Stimulated activated CD4-positive, alpha-beta T cell treated with anti-CD3 and anti-CD28 coated beads, Interleukin-4, amount 100 ng/mL, for 24 hours (primary cell): ENCODE measurements around the gene MRPS27.

Source experiments
- DNase-seq: peaks from one replicate; pipeline ENCODE4 v3.0.0-alpha.2; 2020

Gene MRPS27

DNA sequence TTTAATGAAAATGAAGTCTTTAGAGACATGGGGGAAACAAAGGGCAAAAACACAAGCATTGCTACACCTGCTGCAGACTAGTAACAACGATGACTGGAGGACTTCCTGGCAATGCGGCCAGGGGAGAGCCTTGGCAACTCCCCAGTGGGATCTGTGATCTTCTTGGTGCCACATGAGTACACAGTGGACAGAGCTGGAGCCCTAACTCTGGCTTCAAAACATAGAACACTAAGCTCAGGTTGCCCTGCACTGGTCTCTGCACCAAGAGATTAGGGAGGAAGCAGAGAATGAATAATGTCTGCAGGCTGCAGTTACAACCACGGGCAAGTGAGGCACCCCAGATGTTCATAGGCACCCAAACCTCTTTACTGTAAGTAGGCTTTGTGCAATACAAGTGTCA, 91.1 kb downstream of the MRPS27 start:
- DNase-seq = no peak

- no peak for DNase-seq
Measured at GRCh38 chr5:72226950-72227349, 93.1 kb downstream of the MRPS27 start.

DNA sequence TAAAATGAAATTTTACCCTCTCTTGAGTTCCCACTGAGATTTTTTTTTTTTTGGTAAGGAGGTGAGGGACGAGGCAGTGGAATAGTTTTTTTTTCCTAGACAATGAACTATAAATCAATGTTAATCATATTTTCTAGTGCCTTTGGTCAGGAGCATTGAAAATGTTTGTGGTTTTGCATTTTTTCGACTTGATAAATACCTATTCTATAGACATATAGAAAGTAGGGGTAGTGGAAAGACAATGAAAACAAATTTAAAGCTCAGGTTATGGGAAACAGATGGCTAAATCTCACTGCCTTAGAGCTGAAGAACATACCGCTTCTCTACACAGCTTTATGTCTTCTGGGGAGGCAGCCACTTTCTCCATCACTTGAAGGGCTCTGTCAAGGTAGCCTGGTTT, 94.3 kb downstream of the MRPS27 start:
- no peak for DNase-seq

- no peak for DNase-seq
Measured at GRCh38 chr5:72224946-72225463, 95.0 kb downstream of the MRPS27 start.

DNA sequence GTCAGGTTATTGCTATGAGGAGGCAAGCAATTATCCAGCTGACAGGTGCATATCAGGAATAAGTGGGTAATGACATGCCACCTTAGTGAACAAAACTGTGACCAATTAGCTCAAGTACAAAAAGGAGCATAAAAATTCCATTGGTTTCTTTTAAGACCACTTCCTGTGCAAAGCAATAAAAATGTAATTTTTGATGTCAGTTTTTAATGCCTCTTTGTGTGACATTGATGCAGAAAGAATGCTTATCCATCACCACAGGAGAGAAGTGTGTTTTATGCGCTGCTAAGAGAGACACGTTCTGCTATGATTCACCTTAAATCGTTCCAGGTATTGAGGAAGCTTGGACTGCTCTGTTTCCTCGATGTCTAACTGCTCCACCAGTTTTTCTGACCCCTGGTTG, 96.7 kb downstream of the MRPS27 start:
- DNase-seq = no peak

DNA sequence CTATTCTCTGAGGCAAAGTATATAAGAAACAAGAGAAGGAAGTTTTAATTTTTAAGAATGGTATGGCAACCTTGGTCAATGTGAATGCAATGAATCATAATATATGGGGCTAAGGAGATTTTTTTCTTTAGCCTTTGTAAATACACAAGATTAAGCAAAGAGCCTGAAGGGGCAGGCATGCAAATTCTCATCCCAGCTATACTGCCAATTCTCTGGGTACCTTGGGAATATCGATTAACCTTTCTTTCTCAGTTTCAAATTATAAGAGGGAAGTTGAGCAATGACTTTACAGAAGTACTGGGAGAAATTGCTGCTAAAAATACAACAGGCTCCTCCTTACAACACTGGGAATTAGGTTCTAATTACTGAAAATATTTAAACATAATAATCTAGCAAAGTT, 97.5 kb downstream of the MRPS27 start:
- DNase-seq = no peak

- no peak for DNase-seq
Measured at GRCh38 chr5:72221541-72221940, 98.5 kb downstream of the MRPS27 start.

- no peak for DNase-seq
Measured at GRCh38 chr5:72221099-72221498, 98.9 kb downstream of the MRPS27 start.

DNA sequence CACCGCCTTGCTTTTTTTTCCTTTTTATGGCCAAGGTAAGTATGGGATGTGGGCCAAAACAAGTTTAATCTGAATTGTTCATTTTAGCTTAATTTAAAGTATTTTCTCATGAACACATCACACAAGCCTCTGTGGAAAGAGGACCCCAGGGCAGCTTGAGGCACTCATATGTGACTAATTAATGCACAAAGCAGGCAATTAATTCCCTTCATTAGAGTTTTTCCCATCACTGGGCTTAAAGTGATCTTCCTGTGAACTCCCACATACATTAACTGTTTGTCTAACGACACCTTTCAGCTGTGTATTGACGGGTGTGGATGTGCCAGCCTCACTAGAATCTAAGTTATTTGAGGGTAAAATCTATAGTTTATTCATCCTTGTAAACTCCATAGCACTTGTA, 103.3 kb downstream of the MRPS27 start:
- DNase-seq = no peak

GRCh38 chr5:72214168-72214567, 105.9 kb downstream of the MRPS27 start:
- DNase-seq = no peak

- DNase-seq = no peak
Measured at GRCh38 chr5:72213482-72213881, 106.6 kb downstream of the MRPS27 start.

- DNase-seq = no peak
Measured at GRCh38 chr5:72212171-72212570, 107.9 kb downstream of the MRPS27 start.

DNA sequence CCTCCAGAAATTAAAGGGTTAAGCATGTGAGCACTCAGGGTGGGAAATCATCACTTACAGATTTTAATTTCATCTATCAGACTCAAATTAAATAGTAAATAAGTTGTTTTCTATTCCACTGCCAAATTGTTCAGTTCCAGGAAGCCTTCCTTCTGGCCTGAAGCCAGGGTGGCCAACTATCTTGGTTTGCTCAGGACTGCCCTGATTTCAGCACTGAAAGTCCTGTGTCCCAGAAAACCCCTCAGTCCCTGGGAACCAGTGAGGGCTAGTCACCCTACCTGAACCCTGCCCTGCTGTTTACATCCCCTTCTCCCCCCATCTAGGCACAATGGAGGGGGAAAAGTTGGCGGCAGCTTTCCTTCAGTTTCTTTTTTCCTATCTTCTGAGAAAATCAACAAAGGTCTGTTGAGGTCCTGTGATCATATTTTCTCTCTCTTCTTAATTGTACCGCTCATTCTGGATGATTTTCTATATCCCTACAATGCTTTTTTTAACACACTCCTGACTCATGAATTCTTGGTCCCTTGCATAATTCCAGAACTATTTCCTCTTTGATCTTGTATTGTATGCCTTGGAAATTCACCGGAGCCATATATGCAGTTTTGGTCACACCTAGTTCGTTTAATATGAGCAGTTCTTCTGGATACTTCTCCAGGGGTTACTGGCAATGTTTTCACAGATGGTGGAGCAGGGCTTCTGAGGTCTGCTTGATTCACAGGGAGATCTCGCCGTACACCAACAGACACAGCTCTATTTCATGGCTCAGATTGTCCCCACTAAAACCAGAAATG, 109.0 kb downstream of the MRPS27 start:
- no peak for DNase-seq

DNA sequence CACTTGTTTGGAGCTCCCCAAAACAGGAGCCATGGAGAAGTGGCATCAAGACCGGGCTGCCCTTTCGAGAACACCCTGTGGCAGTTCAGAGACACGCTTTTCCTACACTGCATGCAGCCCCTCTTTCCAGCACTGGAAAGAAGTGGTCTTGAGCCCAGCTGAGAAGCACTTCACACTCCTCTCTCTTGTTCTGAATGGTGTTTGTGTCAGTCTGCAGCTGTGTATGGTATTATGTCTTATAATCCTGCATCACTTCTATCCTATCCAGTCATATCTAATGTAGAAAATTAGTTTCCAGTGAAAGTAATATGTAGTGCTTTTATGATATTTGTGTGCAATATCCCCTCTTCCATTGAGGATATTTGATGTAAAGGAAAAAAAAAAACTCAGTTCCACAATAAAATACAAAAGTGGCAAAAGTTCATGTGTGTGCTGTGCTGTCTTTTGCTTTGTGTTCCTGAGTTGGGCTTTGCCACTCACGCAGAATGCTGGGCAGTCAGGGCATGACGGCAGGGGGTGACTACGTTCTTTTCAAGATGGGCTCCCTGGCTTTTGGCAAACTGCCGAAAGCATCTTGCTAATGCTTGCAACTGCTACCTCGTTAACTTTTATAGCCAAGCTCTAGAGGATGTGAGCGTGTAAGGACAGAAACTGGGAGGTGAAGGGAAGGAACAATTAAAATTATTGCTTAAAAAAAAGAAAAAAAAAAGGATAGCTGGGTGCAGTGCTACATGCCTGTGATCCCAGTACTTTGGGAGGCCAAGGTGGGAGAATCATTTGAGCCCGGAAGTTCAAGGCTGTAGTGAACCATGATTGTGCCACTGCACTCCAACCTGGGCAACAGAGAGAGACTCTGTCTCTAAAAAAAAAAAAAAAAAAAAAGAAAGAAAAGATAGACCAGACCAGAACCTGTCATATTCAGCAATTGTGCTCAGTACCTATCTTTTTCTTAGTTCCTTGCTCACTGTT, 110.6 kb downstream of the MRPS27 start:
- no peak for DNase-seq

GRCh38 chr5:72208324-72208926, 111.6 kb downstream of the MRPS27 start:
- no peak for DNase-seq

DNA sequence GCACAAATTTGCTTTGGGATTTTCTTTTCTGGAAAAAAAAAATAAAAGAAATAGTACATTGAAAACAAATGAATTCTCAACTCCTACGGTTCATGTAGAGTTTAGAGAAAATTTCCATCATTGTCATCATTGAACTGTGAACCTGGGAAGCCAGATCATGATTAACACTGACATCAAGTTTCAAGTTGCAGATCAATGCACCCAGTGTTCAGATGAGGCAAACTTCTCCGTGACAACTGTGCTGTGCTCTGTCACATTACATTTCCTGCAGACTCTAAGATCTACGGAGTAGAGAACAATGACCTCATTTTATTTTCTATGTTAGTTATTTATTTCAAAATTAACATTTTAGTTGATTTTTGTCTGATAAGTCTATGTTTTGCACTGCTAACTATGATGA, 113.0 kb downstream of the MRPS27 start:
- no peak for DNase-seq

DNA sequence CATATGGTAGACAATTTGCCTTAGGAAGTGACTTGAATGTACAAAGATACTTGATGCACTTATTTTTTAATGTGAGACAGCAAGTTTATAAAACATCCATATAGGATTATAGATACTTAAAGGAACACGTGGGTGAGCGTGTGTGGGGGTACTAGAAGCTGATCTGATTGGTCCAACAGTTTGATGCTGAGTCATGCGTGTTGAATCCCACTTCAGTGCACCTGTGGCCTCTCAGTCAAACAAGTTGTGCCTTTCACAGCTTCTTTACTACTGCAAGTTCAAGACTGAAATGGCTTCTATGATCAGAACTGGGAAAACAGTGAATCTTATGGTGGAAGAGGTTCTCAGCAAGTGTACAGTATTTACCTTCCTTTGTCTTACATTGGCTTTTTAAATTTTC, 113.9 kb downstream of the MRPS27 start:
- no peak for DNase-seq

- DNase-seq = no peak
Measured at GRCh38 chr5:72205431-72206009, 114.5 kb downstream of the MRPS27 start.

- no peak for DNase-seq
Measured at GRCh38 chr5:72204946-72205345, 115.1 kb downstream of the MRPS27 start.

GRCh38 chr5:72203251-72203845, 116.7 kb downstream of the MRPS27 start:
- no peak for DNase-seq

- DNase-seq = no peak
Measured at GRCh38 chr5:72202331-72202825, 117.7 kb downstream of the MRPS27 start.

- DNase-seq = no peak
Measured at GRCh38 chr5:72199681-72200080, 120.4 kb downstream of the MRPS27 start.
